PC-3 (cell line): Measurements from ENCODE around the gene ADAMTSL3. TPM values are rescaled to one million over a fixed set of nuclear protein-coding genes. Genes with fewer than 3 reads are reported as not detected.

Source experiments
- ATAC-seq: fragments of 200-7000 bp; cut with Tn5 transposase; 2 replicates; pipeline ENCODE4 v1.9.1; 2020; ENCODE audit warnings: mild to moderate bottlenecking, moderate library complexity
- BruUV-seq: library from RNA; stranded (reverse); fragments of 400-500 nt; replicated peaks from 2 replicates; lab custom pipeline; 2021; lab: Mats Ljungman, UMichigan
- CTCF ChIA-PET: fragments of 300-600 bp; sonication (Branson Sonifier 250); formaldehyde crosslinking; loops from one replicate; lab custom pipeline; 2022; ENCODE audit warnings: antibody characterized with exemption; lab: Charles Lee
- POLR2A ChIA-PET: fragments of 300-600 bp; sonication (Branson Sonifier 250); formaldehyde crosslinking; loops from one replicate; lab custom pipeline; 2022; ENCODE audit warnings: antibody characterized with exemption; ENCODE audit not compliant: unreplicated experiment; lab: Charles Lee
- DNase-seq: peaks from one replicate; pipeline ENCODE4 v3.0.0-alpha.2; 2015
- H2AFZ ChIP-seq: fragments of 300-600 bp; sonication (generic); 2 replicates; pipeline ENCODE4 v1.6.0; 2016; ENCODE audit warnings: antibody characterized with exemption, low read length
- H3F3A ChIP-seq: fragments of 300-600 bp; sonication (generic); one replicate; pipeline ENCODE4 v1.6.0; 2017; ENCODE audit warnings: antibody characterized with exemption, low read length, control low read depth, mild to moderate bottlenecking; ENCODE audit not compliant: unreplicated experiment
- H3K27ac ChIP-seq: fragments of 300-600 bp; sonication (generic); 2 replicates; pipeline ENCODE4 v1.5.1; 2016; ENCODE audit warnings: mild to moderate bottlenecking, low read length
- H3K27me3 ChIP-seq: fragments of 300-600 bp; sonication (generic); 2 replicates; pipeline ENCODE4 v1.6.1; 2016; ENCODE audit warnings: low read length, mixed read lengths
- H3K36me3 ChIP-seq: fragments of 300-600 bp; sonication (generic); 2 replicates; pipeline ENCODE4 v1.6.1; 2016; ENCODE audit warnings: low read depth, mixed run types, low read length, mixed read lengths
- H3K4me1 ChIP-seq: fragments of 300-600 bp; sonication (generic); 2 replicates; pipeline ENCODE4 v1.5.1; 2016; ENCODE audit warnings: low read length; ENCODE audit not compliant: insufficient read depth
- H3K4me2 ChIP-seq: fragments of 300-600 bp; sonication (generic); 2 replicates; pipeline ENCODE4 v1.6.0; 2016; ENCODE audit warnings: low read length
- H3K4me3 ChIP-seq: fragments of 300-600 bp; sonication (generic); 2 replicates; pipeline ENCODE4 v1.5.1; 2016; ENCODE audit warnings: mild to moderate bottlenecking, low read length, mixed read lengths
- H3K79me2 ChIP-seq: fragments of 300-600 bp; sonication (generic); 2 replicates; pipeline ENCODE4 v1.6.1; 2017; ENCODE audit warnings: low read length, mixed read lengths
- H3K9ac ChIP-seq: fragments of 300-600 bp; sonication (generic); 2 replicates; pipeline ENCODE4 v1.6.0; 2016; ENCODE audit warnings: mild to moderate bottlenecking, low read length
- H3K9me2 ChIP-seq: fragments of 300-600 bp; sonication (generic); replicated peaks from 2 replicates; pipeline ENCODE4 v1.6.1; 2016; ENCODE audit warnings: mixed run types, low read length, mixed read lengths
- H3K9me3 ChIP-seq: fragments of 300-600 bp; sonication (generic); 2 replicates; pipeline ENCODE4 v1.6.1; 2016; ENCODE audit warnings: low read length, mixed read lengths
- H4K20me1 ChIP-seq: fragments of 300-600 bp; sonication (generic); 2 replicates; pipeline ENCODE4 v1.6.1; 2016; ENCODE audit warnings: low read length, mixed read lengths
- EZH2 ChIP-seq: fragments of 300-600 bp; sonication (generic); IDR thresholded peaks from one replicate; pipeline ENCODE4 v1.6.1; 2017; ENCODE audit warnings: antibody characterized with exemption, mild to moderate bottlenecking, low read length; ENCODE audit not compliant: unreplicated experiment
- EZH2phosphoT487 ChIP-seq: fragments of 300-600 bp; sonication (generic); IDR thresholded peaks from 2 replicates; pipeline ENCODE4 v1.6.1; 2018; ENCODE audit warnings: mild to moderate bottlenecking, antibody characterized with exemption, low read length, borderline replicate concordance
- intact Hi-C: fragments of 100-400 bp; cut with micrococcal nuclease; formaldehyde crosslinking; loops from 2 replicates; pipeline ENCODE4 v1.9.0; 2023
- total RNA-seq: library from RNA; depleted of rRNA; stranded (reverse); fragments of >200 nt; gene quantifications from 2 replicates; pipeline ENCODE4 v1.2.3, GENCODE V29; 2014
- TF ChIP-seq, protein P1 (sequence below): fragments of 300-600 bp; sonication (generic); conservative IDR thresholded peaks from 2 replicates; pipeline ENCODE4 v1.5.1; 2017; ENCODE audit warnings: antibody characterized with exemption, low read depth, mild to moderate bottlenecking, low read length

ADAMTSL3 gene
- total RNA-seq, 1 experiment from 2014 or later: 7.9 TPM

- Histone ChIP-seq H3K79me2 (no peaks in the 10 kb centered on the region), H3K4me1 (peaks cover 13% of the 10 kb centered on the region), H3K4me3 (no peak overlapping the region), H3F3A (no peaks in the 10 kb centered on the region), H3K9ac (no peak overlapping the region), H3K27ac (no peak overlapping the region), H3K36me3 (no peaks in the 10 kb centered on the region; the same call in 1 of the 2 replicates), H2AFZ (no peak overlapping the region), H3K27me3 (no peaks in the 10 kb centered on the region), H3K9me3 (0 out of 2 replicates have a peak, but pooled peaks cover 3% of the 10 kb centered on the region), H3K9me2 (no peaks in the 10 kb centered on the region), H4K20me1 (no peaks in the 10 kb centered on the region), H3K4me2 (no peak overlapping the region)
- DNase-seq (no peak), ATAC-seq (no peak)
- TF ChIP-seq EZH2phosphoT487 (no peak), EZH2 (no peak)
- TF ChIP-seq, protein P1, sequence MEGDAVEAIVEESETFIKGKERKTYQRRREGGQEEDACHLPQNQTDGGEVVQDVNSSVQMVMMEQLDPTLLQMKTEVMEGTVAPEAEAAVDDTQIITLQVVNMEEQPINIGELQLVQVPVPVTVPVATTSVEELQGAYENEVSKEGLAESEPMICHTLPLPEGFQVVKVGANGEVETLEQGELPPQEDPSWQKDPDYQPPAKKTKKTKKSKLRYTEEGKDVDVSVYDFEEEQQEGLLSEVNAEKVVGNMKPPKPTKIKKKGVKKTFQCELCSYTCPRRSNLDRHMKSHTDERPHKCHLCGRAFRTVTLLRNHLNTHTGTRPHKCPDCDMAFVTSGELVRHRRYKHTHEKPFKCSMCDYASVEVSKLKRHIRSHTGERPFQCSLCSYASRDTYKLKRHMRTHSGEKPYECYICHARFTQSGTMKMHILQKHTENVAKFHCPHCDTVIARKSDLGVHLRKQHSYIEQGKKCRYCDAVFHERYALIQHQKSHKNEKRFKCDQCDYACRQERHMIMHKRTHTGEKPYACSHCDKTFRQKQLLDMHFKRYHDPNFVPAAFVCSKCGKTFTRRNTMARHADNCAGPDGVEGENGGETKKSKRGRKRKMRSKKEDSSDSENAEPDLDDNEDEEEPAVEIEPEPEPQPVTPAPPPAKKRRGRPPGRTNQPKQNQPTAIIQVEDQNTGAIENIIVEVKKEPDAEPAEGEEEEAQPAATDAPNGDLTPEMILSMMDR: no peak
- POLR2A ChIA-PET: no interaction called here
- BruUV-seq: no TSS peak
- intact Hi-C loops: no loop called here
- CTCF ChIA-PET: no interaction called here
Measured at GRCh38 chr15:83810110-83810509, 156.2 kb downstream of the ADAMTSL3 start.

DNA sequence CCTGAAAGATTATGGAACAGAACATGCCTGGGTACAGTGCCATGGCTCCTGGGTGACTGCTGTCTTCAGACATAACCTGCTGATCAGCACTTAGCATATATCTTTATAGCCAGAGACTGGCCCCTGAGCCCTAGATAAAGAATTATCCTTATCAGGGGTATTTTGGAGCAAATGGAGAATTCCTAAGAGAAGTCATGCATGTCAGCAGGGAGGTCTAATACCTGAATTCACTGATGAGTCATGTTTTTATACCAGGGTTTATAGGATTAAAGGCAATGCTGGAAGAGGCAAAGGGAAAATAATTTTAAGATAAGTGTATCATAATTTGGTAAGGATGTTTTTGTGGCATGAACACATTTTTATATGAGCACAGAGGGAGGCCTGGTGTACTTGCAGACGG, 159.8 kb downstream of the ADAMTSL3 start:
- Histone ChIP-seq H3K36me3 (no peaks in the 10 kb centered on the region), H3K4me1 (peaks cover 15% of the 10 kb centered on the region), H3K9me2 (no peaks in the 10 kb centered on the region), H3F3A (no peaks in the 10 kb centered on the region), H3K4me2 (peak overlapping the region; percentile 10; the same call in 1 of the 2 replicates), H3K27me3 (no peaks in the 10 kb centered on the region), H3K27ac (no peak overlapping the region), H3K9ac (no peak overlapping the region), H2AFZ (no peak overlapping the region), H3K9me3 (no peaks in the 10 kb centered on the region), H3K4me3 (no peak overlapping the region), H4K20me1 (no peaks in the 10 kb centered on the region), H3K79me2 (no peaks in the 10 kb centered on the region)
- ChIA-PET CTCF (no interaction called here), POLR2A (no interaction called here)
- peak; percentile 79 for ATAC-seq
- BruUV-seq: no TSS peak
- no peak for TF ChIP-seq EZH2
- TF ChIP-seq, protein P1: no peak
- DNase-seq: peak; percentile 40
- intact Hi-C loops: no loop called here

DNA sequence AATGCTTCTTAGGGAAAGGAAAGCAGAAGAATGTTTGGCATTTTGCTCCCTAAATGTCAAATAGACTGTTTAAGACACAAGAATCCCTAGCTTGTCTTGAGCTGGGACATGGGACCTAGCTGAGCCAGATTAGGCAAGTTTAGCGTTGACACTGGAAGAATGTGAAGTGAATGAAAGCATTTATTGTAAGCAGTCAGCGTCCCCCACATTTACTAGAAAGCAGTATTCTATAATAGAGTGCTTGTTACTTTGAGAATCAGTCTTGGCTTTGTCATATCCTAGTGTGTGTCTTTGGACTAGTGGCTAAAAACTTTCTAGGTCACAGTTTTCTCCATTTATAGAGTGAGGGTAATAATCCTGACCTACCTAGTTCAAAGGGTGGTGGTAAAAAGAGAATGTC, 161.6 kb downstream of the ADAMTSL3 start:
- POLR2A ChIA-PET: no interaction called here
- TF ChIP-seq EZH2 (no peak), EZH2phosphoT487 (no peak)
- TF ChIP-seq, protein P1: no peak
- Histone ChIP-seq H3K9ac (no peak overlapping the region), H3K4me1 (peaks cover 17% of the 10 kb centered on the region), H4K20me1 (no peaks in the 10 kb centered on the region), H3K4me3 (no peak overlapping the region), H3K9me2 (no peaks in the 10 kb centered on the region), H3K9me3 (no peaks in the 10 kb centered on the region), H3K27me3 (no peaks in the 10 kb centered on the region), H2AFZ (no peak overlapping the region), H3K36me3 (no peaks in the 10 kb centered on the region), H3K79me2 (no peaks in the 10 kb centered on the region), H3K4me2 (no peak overlapping the region), H3K27ac (no peak overlapping the region), H3F3A (no peaks in the 10 kb centered on the region)
- DNase-seq (no peak), ATAC-seq (no peak)
- intact Hi-C loops: no loop called here
- CTCF ChIA-PET: interaction anchor here (0.5 kb wide), 1 partner anchor 749 kb away, joined by 3 read pairs; no protein-coding TSS in a partner anchor
- BruUV-seq: no TSS peak
